ENCODE results near the gene YARS1. TPM values are rescaled to one million over a fixed set of nuclear protein-coding genes. Genes with fewer than 3 reads are reported as not detected.

The YARS1 gene
- total and polyA plus RNA-seq, 8 donors: 25.1 to 135 (median 34.9) TPM

GRCh38 chr1:32755810-32756159 lies 61.4 kb downstream of the YARS1 start:
- 21 to 22% methylated on average over 3 of the region's 3 CpGs for WGBS, 2 donors
- intact Hi-C loops (cut with DNase I): no loop called here
- H3K27me3 ChIP-seq: no peaks in the 10 kb centered on the region
- no peaks in the 10 kb centered on the region for H3K9me3 ChIP-seq
- H3K4me1 ChIP-seq: peaks cover 25 to 38% (median 35%) of the 10 kb centered on the region in 3 donors
- H3K27ac ChIP-seq: peak overlapping the region; percentile 81 to 99 (median 90)
- no peaks in the 10 kb centered on the region for H3K36me3 ChIP-seq
- no peak for TF ChIP-seq CTCF (IDR thresholded peaks at IDR 0.05)
- ATAC-seq: no peak
- no peak for DNase-seq
- no peak for FAIRE-seq
- H3K4me3 ChIP-seq: peak overlapping the region in 2 of 4 donors; percentile 80 to 87

DNA sequence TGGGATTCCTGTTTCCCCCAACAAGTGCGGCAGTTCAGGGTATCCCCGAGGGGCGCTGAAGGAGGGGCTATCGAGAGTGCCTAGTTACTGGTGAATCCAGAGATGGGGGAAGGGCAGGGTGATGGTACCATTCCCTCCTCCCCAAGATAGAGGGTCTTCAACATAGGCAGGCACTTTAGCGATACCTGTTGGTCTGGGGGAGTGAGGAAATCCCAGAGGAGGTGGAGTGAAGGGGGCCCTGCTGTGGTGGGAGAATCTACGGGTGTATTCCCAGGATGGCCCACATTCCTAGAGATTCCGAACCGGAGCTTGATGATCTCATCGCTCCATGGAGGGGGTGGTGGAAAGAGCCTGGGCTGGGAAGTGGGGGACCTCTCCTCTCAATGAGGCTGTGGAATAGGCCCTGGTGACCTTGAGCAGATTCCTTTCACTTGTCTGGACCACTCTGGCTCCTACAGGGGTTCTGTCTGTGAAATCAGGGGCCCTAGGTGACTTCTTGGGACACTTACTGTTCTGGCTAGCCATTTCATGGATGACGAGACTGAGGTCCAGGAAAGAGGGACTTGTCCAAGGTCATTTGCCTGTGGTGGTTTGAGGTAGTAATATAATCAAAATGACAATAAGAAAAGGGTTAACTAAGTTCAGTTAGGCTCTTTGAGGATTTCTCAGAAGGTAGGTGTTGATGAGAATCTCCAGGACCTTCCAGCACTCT lies 61.9 kb downstream of the YARS1 start:
- no peaks in the 10 kb centered on the region for H3K27me3 ChIP-seq
- WGBS, 2 donors: 20 to 24% methylated on average over 10 of the region's 10 CpGs
- intact Hi-C loops (cut with DNase I): no loop called here
- DNase-seq (peak in 1 of 6 donors; percentile 53), FAIRE-seq (no peak), ATAC-seq (no peak)
- no peak for TF ChIP-seq CTCF (IDR thresholded peaks at IDR 0.05)
- peaks cover 24 to 35% (median 32%) of the 10 kb centered on the region in 3 donors for H3K4me1 ChIP-seq
- peak overlapping the region; percentile 80 to 87 (median 82) for H3K4me3 ChIP-seq
- H3K27ac ChIP-seq: peak overlapping the region; percentile 81 to 99 (median 90)
- H3K9me3 ChIP-seq: no peaks in the 10 kb centered on the region
- H3K36me3 ChIP-seq: no peaks in the 10 kb centered on the region

DNA sequence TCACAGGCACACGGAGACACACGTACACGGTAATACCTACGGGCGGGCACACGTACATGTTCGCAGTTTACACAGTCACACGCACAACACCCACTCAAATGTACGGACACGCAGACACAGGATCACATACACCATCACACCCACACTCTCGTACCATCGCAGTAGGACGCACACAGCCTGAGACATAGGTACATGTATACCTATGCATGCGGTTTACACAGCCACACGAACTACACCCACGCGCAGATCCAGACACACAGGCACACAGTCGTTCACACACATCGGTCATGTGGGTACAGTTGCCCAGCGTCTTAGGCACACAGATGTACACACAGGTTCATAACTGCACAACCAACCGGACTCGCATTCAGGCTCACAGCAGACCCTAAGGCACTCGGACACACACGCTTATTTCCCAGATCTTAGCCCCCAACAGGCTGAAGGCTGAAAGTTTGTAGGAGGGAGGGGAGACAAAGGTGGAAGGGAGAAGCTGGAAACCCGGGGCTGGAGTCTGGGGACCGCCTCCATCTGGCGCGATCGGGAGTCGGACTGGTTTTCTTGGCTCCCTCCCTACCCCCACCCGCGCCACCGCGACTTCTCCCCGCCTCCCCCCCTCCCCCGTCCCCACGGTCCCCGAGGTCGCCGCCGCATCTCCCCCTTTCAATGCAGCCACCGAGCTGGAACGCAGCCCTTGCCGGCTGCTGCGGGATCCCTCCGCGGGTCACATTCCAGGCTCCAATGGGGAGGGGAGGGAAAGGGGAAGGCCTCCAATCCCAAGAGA lies 62.7 kb downstream of the YARS1 start:
- intact Hi-C loops (cut with DNase I): no loop called here
- H3K9me3 ChIP-seq: no peaks in the 10 kb centered on the region
- H3K36me3 ChIP-seq: no peaks in the 10 kb centered on the region
- 1 to 2% methylated on average over 46 to 47 of the region's 47 CpGs for WGBS, 2 donors
- peak; percentile 33 to 46 (median 44) for ATAC-seq
- peaks cover 24 to 37% (median 32%) of the 10 kb centered on the region in 3 donors for H3K4me1 ChIP-seq
- peak overlapping the region; percentile 81 to 99 (median 90) for H3K27ac ChIP-seq
- FAIRE-seq: no peak
- H3K4me3 ChIP-seq: peak overlapping the region; percentile 80 to 87 (median 82)
- no peaks in the 10 kb centered on the region for H3K27me3 ChIP-seq
- DNase-seq: peak; percentile 65 to 84 (median 76)
- no peak for TF ChIP-seq CTCF (IDR thresholded peaks at IDR 0.05)

GRCh38 chr1:32753532-32754316 lies 63.4 kb downstream of the YARS1 start:
- peak; percentile 83 to 94 (median 89) for DNase-seq
- 1% methylated on average over 36 to 65 of the region's 66 CpGs for WGBS, 2 donors
- Histone ChIP-seq H3K4me1 (peaks cover 16 to 32% (median 27%) of the 10 kb centered on the region in 3 donors), H3K4me3 (peak overlapping the region; percentile 80 to 87 (median 82)), H3K9me3 (no peaks in the 10 kb centered on the region), H3K27me3 (no peaks in the 10 kb centered on the region), H3K36me3 (no peaks in the 10 kb centered on the region), H3K27ac (peak overlapping the region; percentile 81 to 99 (median 90))
- no peak for TF ChIP-seq CTCF (IDR thresholded peaks at IDR 0.05)
- ATAC-seq: peak; percentile 81 to 92 (median 88)
- intact Hi-C loops (cut with DNase I): no loop called here
- FAIRE-seq: no peak

Data from pancreas (tissue), 10 donors.